Pulmonary artery endothelial cell (primary cell): ENCODE results near the gene SPOCK3. TPM values are rescaled to one million over a fixed set of nuclear protein-coding genes. Genes with fewer than 3 reads are reported as not detected.

Experiments used
- DNase-seq: peaks from one replicate; pipeline ENCODE4 v3.0.0-alpha.2; 2011; ENCODE audit warnings: low read depth, low spot score
- total RNA-seq: library from RNA; depleted of rRNA; stranded (reverse); fragments of >200 nt; gene quantifications from 2 replicates; pipeline ENCODE4 v1.2.3, GENCODE V29; 2014

Gene SPOCK3
- total RNA-seq, 1 donor from 2014 or later = not detected

GRCh38 chr4:166687828-166688227 is 546.5 kb downstream of the SPOCK3 start:
- no peak for DNase-seq
